Measurements from ENCODE around the gene ALDH1A2. TPM values are rescaled to one million over a fixed set of nuclear protein-coding genes. Genes with fewer than 3 reads are reported as not detected.

The ALDH1A2 gene
- total RNA-seq, 1 experiment from 2014 or later: 0.98 TPM

DNA sequence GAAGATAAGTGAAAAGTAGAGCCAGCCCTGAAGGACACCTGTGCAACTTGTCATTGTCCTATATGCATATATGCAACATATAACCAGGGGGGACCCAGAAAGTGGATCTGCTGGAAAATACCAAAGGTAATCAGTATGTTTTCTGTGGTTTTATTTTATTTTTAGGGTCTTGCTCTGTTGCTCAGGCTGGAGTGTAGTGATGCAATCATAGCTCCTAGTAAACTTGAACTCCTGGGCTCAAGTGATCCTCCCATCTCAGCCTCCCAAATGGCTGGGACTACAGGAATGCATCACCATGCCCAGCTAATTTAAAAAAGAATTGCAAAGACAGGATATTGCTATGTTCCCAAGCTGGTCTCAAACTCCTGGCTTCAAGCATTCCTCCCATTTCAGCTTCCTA, 18.0 kb upstream of the ALDH1A2 start:
- Histone ChIP-seq H3K36me3 (ENCODE audit: control insufficient read depth, insufficient read depth, low read length) (no peaks in the 10 kb centered on the region), H3K9me3 (ENCODE audit: control insufficient read depth, insufficient read depth, low read depth, low read length) (no peaks in the 10 kb centered on the region), H3K27me3 (ENCODE audit: control insufficient read depth, insufficient read depth, low read length) (peaks cover 4% of the 10 kb centered on the region; the same call in 1 of the 2 replicates), H3K27ac (ENCODE audit: low read length) (no peak overlapping the region), H3K4me1 (ENCODE audit: control insufficient read depth, insufficient read depth, low read length) (no peaks in the 10 kb centered on the region; the same call in 1 of the 2 replicates), H3K4me3 (ENCODE audit: low read depth in 2 of 2, low read length in 2 of 2) (no peak overlapping the region)
- intact Hi-C loops (cut with micrococcal nuclease; ENCODE audit: unreplicated experiment) (no loop called here), in situ Hi-C loops (cut with HindIII; ENCODE audit: low pct_unique_long_range_greater_than_20kb, low sequenced_read_pairs) (no loop called here)
- ATAC-seq (no peak), DNase-seq (ENCODE audit: low read depth, low spot score) (no peak)
- CTCF ChIA-PET: no interaction called here
- no TSS peak for BruUV-seq (replicated peaks)
- TF ChIP-seq POLR2AphosphoS5 (IDR thresholded peaks at IDR 0.05; ENCODE audit: low read depth, low read length) (no peak), TCF7L2 (IDR thresholded peaks at IDR 0.05; ENCODE audit: low read depth, low read length) (no peak), SIN3A (IDR thresholded peaks at IDR 0.05; ENCODE audit: borderline replicate concordance, insufficient read depth, low read depth, low read length) (no peak), REST (IDR thresholded peaks at IDR 0.05; ENCODE audit: insufficient read depth in 1 of 2, low read depth in 2 of 2, low read length in 1 of 2) (no peak), CTCF (IDR thresholded peaks at IDR 0.05) (no peak)
- POLR2A ChIA-PET: no interaction called here

DNA sequence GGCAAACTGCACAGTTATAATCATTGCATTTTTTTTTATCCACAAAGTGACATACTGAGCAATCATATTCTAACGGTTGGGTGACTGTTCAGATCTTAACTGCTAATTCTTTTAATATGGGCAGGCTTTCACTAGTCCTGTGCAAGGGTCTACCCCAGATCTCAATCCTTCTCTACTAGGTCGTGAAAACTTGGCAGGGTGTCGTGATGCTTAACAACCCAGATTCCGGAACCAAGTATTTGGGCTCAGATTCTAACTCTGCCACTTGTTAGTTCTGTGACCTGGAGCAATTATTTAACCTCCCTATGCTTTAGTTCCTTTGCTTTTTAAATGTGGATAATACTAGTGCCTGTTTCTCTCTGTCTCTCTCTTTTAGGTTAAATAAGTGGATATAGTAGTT, 16.4 kb upstream of the ALDH1A2 start:
- Histone ChIP-seq H3K9me3 (ENCODE audit: control insufficient read depth, insufficient read depth, low read depth, low read length) (no peaks in the 10 kb centered on the region), H3K36me3 (ENCODE audit: control insufficient read depth, insufficient read depth, low read length) (no peaks in the 10 kb centered on the region), H3K27me3 (ENCODE audit: control insufficient read depth, insufficient read depth, low read length) (peaks cover 4% of the 10 kb centered on the region; the same call in 1 of the 2 replicates), H3K4me1 (ENCODE audit: control insufficient read depth, insufficient read depth, low read length) (no peaks in the 10 kb centered on the region; the same call in 1 of the 2 replicates), H3K4me3 (ENCODE audit: low read depth in 2 of 2, low read length in 2 of 2) (no peak overlapping the region), H3K27ac (ENCODE audit: low read length) (no peak overlapping the region)
- intact Hi-C loops (cut with micrococcal nuclease; ENCODE audit: unreplicated experiment) (no loop called here), in situ Hi-C loops (cut with HindIII; ENCODE audit: low pct_unique_long_range_greater_than_20kb, low sequenced_read_pairs) (no loop called here)
- CTCF ChIA-PET: no interaction called here
- TF ChIP-seq TCF7L2 (IDR thresholded peaks at IDR 0.05; ENCODE audit: low read depth, low read length): no peak
- no peak for TF ChIP-seq POLR2AphosphoS5 (IDR thresholded peaks at IDR 0.05; ENCODE audit: low read depth, low read length)
- no peak for TF ChIP-seq SIN3A (IDR thresholded peaks at IDR 0.05; ENCODE audit: borderline replicate concordance, insufficient read depth, low read depth, low read length)
- DNase-seq (ENCODE audit: low read depth, low spot score): no peak
- no peak for ATAC-seq
- POLR2A ChIA-PET: no interaction called here
- no TSS peak for BruUV-seq (replicated peaks)

- Histone ChIP-seq H3K4me3 (ENCODE audit: low read depth in 2 of 2, low read length in 2 of 2) (no peak overlapping the region), H3K4me1 (ENCODE audit: control insufficient read depth, insufficient read depth, low read length) (no peaks in the 10 kb centered on the region; the same call in 1 of the 2 replicates), H3K9me3 (ENCODE audit: control insufficient read depth, insufficient read depth, low read depth, low read length) (no peaks in the 10 kb centered on the region), H3K27ac (ENCODE audit: low read length) (no peak overlapping the region), H3K36me3 (ENCODE audit: control insufficient read depth, insufficient read depth, low read length) (no peaks in the 10 kb centered on the region), H3K27me3 (ENCODE audit: control insufficient read depth, insufficient read depth, low read length) (peaks cover 6% of the 10 kb centered on the region)
- intact Hi-C loops (cut with micrococcal nuclease; ENCODE audit: unreplicated experiment): no loop called here
- DNase-seq (ENCODE audit: low read depth, low spot score): no peak
- ChIA-PET POLR2A (no interaction called here), CTCF (no interaction called here)
- in situ Hi-C loops (cut with HindIII; ENCODE audit: low pct_unique_long_range_greater_than_20kb, low sequenced_read_pairs): no loop called here
- TF ChIP-seq SIN3A (IDR thresholded peaks at IDR 0.05; ENCODE audit: borderline replicate concordance, insufficient read depth, low read depth, low read length): no peak
- no peak for TF ChIP-seq POLR2AphosphoS5 (IDR thresholded peaks at IDR 0.05; ENCODE audit: low read depth, low read length)
- no peak for TF ChIP-seq TCF7L2 (IDR thresholded peaks at IDR 0.05; ENCODE audit: low read depth, low read length)
- TF ChIP-seq CTCF (IDR thresholded peaks at IDR 0.05): no peak
- no peak for TF ChIP-seq REST (IDR thresholded peaks at IDR 0.05; ENCODE audit: insufficient read depth in 1 of 2, low read depth in 2 of 2, low read length in 1 of 2)
- BruUV-seq (replicated peaks): no TSS peak
- no peak for ATAC-seq
These were observed 15.9 kb upstream of the ALDH1A2 start for GRCh38 chr15:58081456-58081855.

Measured in Panc1 (cell line).